Stimulated activated CD4-positive, alpha-beta T cell treated with anti-CD3 and anti-CD28 coated beads, Interleukin-1b, Interleukin-23, amount 100 ng/mL, for 4 hours (primary cell): ENCODE data around the gene YOD1.

Experiments
- DNase-seq, 2 donors: peaks; one replicate each; pipeline ENCODE4 v3.0.0-alpha.2; 2020; ENCODE audit warnings: low read depth in 2 of 2

The YOD1 gene

DNA sequence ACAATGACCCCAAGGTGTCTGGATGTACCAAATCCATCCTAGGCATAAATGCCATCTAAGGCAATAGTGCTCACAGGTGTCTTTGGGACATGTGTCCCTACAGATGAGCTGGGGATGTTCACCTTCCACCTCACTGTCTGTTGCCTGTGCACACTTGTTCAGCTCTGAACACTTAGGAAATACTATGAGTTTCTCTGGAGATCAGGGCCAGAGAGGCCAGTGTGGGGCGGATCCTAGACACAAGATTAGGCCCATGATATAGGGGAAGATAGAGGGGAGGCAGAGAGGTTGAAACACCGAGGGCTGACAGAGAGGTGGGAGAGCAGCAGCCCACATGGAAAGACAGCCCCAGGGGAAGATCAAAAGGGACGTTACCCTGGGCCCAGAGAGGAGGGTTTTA, 44.1 kb downstream of the YOD1 start:
- no peak for DNase-seq

DNA sequence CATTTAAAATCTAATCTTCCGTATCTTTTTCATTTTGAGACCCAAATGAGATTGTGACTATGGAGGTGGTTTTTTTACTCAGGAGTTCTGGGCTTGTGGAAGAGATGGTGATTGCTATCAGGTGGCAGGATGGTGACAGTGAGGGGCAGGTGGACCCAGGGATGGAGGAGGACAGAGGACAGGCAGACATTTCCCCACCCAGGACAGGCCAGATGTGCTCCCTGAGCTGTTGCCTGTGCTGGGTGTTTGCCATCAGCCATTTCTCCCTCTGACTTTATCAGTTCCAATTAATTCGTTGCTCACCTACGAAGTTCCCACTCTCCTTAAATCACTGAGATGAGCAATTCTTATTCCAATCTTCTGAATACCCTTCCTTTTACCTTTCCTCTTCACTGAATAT, 44.9 kb downstream of the YOD1 start:
- DNase-seq, result no peak

DNA sequence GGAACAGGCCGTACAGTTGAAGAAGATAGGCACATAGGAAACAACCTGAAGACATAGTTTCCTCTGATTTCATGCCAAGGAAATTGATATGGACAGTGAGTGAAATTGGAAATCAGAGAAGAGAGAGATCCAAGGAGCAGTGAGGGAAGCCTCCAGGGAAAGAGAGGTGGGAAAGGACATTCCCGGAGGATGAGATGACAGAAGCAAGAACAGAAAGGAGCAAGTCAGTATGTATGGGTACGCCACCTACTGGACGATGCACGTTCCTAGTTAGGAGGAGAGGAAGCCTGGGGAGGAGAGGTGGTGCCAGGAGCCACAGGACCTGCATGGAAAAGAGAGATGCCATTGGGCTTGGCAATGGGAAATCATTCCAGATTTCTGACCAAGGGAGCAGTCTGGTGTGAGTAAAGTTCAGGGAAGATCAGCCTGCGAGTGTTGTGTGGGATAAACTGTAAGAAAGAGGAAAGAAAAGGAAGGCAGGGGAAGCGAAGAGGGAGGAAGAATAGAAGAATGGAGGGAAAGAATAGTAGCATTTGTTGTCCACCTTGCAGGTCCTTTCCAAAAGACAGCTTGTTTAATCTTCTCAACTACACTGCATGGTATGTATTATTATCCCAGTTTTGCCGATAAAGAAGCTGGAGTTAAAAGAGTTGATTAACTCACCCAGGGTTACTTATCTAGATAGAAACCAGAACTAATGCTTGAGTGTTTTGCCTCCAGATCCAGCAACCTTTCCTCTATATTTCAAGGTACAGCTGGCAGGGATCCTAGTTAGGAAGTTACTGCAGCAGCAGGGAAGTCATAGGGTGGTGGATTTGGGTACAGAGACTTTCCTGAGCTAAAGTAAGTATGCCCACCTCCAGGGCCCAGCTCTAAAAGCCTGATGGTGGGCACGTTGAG, 45.8 kb downstream of the YOD1 start:
- DNase-seq, result peak; percentile 15 to 22

DNA sequence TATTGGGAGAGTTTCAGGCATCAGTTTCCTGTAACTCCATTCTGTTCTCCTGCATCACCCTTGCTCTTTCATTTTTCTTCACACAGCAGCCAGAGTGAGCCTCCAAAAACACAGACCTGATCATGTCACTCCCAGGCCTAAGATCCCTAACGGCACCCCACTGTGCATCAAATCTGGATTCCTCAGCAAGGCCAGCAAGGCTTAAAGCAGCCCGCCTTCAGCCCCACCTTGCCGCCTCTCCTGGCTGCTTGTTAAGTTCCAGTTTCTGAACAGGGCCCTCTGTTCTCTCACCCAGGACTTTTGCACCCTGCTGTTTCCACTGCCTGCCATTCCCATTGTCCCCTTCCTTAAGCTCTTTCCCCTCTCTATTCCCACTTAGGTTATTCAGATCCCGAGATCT, 47.8 kb downstream of the YOD1 start:
- no peak for DNase-seq

DNA sequence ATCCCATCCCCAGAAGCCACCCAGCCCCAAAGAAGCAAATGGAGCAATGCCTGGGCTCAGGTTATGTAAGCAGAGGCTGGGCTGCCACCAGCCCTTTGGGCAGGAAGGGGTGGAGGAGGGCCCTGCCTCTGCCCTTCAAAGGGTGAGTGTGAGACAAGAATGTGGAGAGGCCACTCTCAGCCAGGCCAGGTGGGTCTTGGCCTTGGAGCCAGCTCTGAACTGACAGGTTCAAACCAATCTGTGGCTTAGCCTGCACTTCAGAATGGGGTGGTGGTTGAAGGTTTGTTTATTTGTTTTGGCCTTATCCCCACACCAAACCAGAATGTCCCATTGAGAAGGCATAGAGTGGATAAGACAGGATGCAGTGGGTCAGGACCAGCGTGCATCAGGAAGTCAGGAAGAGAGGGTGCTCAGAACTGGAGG, 48.3 kb downstream of the YOD1 start:
- DNase-seq, result no peak

DNA sequence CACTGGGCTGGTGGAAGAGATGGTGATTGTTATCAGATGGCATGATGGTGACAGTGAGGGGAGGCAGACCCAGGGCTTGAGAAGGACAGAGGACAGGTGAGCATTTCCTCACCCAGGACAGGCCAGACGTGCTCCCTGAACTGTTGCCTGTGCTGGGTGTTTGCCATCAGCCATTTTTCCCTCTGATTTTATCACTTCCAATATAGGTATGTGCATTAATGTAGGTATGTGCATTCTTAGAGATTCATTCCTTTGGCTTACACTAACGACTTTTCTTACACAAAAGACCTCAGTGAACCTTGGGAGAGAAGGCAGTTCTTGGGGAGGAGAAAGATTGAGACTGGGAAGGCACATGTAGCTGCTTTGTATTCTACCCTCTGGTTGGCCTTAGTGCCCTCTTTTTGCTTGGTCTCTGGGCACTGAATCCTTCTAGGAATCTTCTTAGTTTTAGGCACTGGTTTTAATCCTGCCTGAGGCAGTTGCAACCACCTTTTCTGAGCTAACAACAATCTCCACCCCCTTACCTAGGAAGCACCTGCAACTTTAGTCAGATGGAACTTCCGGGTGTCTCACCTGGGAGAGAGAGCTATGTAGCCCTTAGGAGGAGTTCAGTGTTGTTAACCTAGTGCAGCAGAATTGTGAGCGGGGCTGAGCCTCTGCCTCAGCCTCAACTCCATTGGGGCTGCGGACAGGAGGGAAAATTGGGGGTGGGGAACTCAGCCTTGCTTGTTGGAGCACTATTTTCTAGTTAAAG, 49.3 kb downstream of the YOD1 start:
- no peak for DNase-seq

DNA sequence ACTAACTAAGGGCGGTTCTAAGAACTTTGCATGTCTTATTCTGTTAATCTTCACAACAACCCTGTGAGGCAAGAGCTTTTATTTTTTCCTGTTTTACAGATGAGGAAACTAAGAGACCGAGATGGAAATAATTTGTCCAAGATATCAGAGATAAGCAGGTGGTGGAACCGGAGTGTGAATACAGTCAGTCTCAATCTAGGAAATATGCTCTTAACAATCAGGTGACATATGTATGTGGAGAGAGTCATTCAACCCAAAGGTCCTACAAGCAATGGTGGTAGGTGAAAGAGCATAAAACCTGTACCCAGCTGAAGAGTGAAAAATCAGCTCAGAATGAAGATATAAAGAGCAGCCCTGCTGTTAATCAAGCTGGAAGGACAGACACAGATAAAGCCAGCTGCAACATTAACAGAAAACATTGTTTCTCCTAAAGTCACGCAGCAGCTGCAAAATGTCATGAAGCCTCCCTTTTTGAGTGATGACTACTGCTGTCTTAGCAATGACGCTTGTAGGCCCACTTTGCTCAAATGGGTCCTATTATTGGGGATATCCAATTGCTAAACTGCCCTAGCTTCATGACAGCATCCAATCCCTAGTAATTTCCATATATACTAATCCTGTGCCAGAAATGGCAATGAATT, 50.2 kb downstream of the YOD1 start:
- DNase-seq, result no peak

DNA sequence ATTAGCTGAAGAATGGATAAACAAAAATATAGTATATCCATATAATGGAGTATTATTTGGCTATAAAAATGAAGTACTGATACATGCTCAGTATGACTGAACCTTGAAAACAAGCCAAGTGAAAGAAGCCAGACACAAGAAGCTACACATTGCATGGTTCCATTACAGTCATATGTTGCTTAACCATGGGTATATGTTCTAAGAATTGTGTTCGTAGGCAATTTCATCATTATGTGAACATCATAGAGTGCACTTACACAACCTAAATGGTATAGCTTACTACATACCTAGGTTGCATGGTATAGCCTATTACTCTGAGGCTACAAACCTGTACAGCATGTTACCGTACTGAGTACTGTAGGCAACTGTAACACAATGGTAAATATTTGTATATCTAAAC, 52.2 kb downstream of the YOD1 start:
- no peak for DNase-seq
